HEK293 (cell line): Measurements from ENCODE around the gene NDUFB10.

Experiments
- EGR2 ChIP-seq: fragments of 450-650 bp; formaldehyde crosslinking; IDR thresholded peaks from 2 replicates; pipeline ENCODE4 v1.5.1; 2016; ENCODE audit warnings: low read depth, missing biosample characterization, missing genetic modification characterization
- ELK4 ChIP-seq: IDR thresholded peaks from 2 replicates; pipeline ENCODE4 v1.6.1; 2011; ENCODE audit warnings: mild to moderate bottlenecking, low read depth, low read length, borderline replicate concordance
- MZF1 ChIP-seq: fragments of 450-650 bp; formaldehyde crosslinking; IDR thresholded peaks from 2 replicates; pipeline ENCODE4 v1.5.1; 2017; ENCODE audit warnings: missing biosample characterization, missing genetic modification characterization, borderline replicate concordance
- SCRT1 ChIP-seq: fragments of 450-650 bp; formaldehyde crosslinking; IDR thresholded peaks from 2 replicates; pipeline ENCODE4 v1.5.1; 2016; ENCODE audit warnings: missing biosample characterization, missing genetic modification characterization, borderline replicate concordance
- TCF7L2 ChIP-seq: IDR thresholded peaks from 2 replicates; pipeline ENCODE4 v1.6.1; 2011; ENCODE audit warnings: low read depth, mild to moderate bottlenecking, inconsistent platforms, low read length, moderate library complexity, borderline replicate concordance
- TRIM28 ChIP-seq: IDR thresholded peaks from 2 replicates; pipeline ENCODE4 v1.6.1; 2011; ENCODE audit warnings: low read length, control low read depth, borderline replicate concordance
- ZBTB26 ChIP-seq: fragments of 450-650 bp; formaldehyde crosslinking; optimal IDR thresholded peaks from 2 replicates; pipeline ENCODE3; 2016; ENCODE audit warnings: missing biosample characterization, mild to moderate bottlenecking, missing genetic modification characterization
- ZNF112 ChIP-seq: fragments of 450-650 bp; formaldehyde crosslinking; IDR thresholded peaks from 2 replicates; pipeline ENCODE4 v1.5.0; 2017; ENCODE audit warnings: missing biosample characterization, missing genetic modification characterization
- ZNF121 ChIP-seq: fragments of 450-650 bp; formaldehyde crosslinking; IDR thresholded peaks from 2 replicates; pipeline ENCODE4 v1.5.1; 2016; ENCODE audit warnings: missing biosample characterization, missing genetic modification characterization
- ZNF391 ChIP-seq: fragments of 450-650 bp; formaldehyde crosslinking; IDR thresholded peaks from 2 replicates; pipeline ENCODE4 v1.5.1; 2016; ENCODE audit warnings: low read depth, missing biosample characterization, missing genetic modification characterization, borderline replicate concordance
- ZNF544 ChIP-seq: fragments of 450-650 bp; formaldehyde crosslinking; IDR thresholded peaks from 2 replicates; pipeline ENCODE4 v1.5.0; 2017; ENCODE audit warnings: missing biosample characterization, missing genetic modification characterization
- ZNF639 ChIP-seq: fragments of 450-650 bp; formaldehyde crosslinking; IDR thresholded peaks from 2 replicates; pipeline ENCODE4 v1.5.1; 2016; ENCODE audit warnings: missing biosample characterization, missing genetic modification characterization
- ZNF664 ChIP-seq: fragments of 450-650 bp; formaldehyde crosslinking; IDR thresholded peaks from 2 replicates; pipeline ENCODE4 v1.5.1; 2016; ENCODE audit warnings: missing biosample characterization, missing genetic modification characterization
- ZSCAN23 ChIP-seq: fragments of 450-650 bp; formaldehyde crosslinking; IDR thresholded peaks from 2 replicates; pipeline ENCODE4 v1.5.1; 2016; ENCODE audit warnings: missing biosample characterization, missing genetic modification characterization
- ZSCAN30 ChIP-seq: fragments of 450-650 bp; IDR thresholded peaks from 2 replicates; pipeline ENCODE4 v1.5.1; 2018; ENCODE audit warnings: missing biosample characterization, mild to moderate bottlenecking, missing genetic modification characterization, moderate library complexity
- TF ChIP-seq, protein P1 (sequence below): fragments of 450-650 bp; formaldehyde crosslinking; IDR thresholded peaks from 2 replicates; pipeline ENCODE4 v1.5.1; 2016; ENCODE audit warnings: missing biosample characterization, missing genetic modification characterization, borderline replicate concordance
- TF ChIP-seq, protein P2 (sequence below): fragments of 450-650 bp; formaldehyde crosslinking; IDR thresholded peaks from 2 replicates; pipeline ENCODE4 v1.5.0; 2017; ENCODE audit warnings: missing biosample characterization, missing genetic modification characterization, borderline replicate concordance
- TF ChIP-seq, protein P3 (sequence below): fragments of 450-650 bp; IDR thresholded peaks from 2 replicates; pipeline ENCODE4 v1.5.1; 2018; ENCODE audit warnings: missing biosample characterization, missing genetic modification characterization
- TF ChIP-seq, protein P4 (sequence below): fragments of 450-650 bp; formaldehyde crosslinking; IDR thresholded peaks from 2 replicates; pipeline ENCODE4 v1.5.1; 2016; ENCODE audit warnings: missing biosample characterization, missing genetic modification characterization, low read depth
- TF ChIP-seq, protein P5 (sequence below): fragments of 450-650 bp; formaldehyde crosslinking; conservative IDR thresholded peaks from 2 replicates; pipeline ENCODE4 v1.5.1; 2016; ENCODE audit warnings: low read depth, missing biosample characterization, missing genetic modification characterization

NDUFB10 gene

GRCh38 chr16:2009791-2010510 is 50.6 kb downstream of the NDUFB10 start, which contains the start of gene ZNF598 (continued):
- peak; percentile 65; the same call in 1 of the 2 replicates for TF ChIP-seq ZNF639 (tag by site-specific recombination)
- TF ChIP-seq, protein P1, sequence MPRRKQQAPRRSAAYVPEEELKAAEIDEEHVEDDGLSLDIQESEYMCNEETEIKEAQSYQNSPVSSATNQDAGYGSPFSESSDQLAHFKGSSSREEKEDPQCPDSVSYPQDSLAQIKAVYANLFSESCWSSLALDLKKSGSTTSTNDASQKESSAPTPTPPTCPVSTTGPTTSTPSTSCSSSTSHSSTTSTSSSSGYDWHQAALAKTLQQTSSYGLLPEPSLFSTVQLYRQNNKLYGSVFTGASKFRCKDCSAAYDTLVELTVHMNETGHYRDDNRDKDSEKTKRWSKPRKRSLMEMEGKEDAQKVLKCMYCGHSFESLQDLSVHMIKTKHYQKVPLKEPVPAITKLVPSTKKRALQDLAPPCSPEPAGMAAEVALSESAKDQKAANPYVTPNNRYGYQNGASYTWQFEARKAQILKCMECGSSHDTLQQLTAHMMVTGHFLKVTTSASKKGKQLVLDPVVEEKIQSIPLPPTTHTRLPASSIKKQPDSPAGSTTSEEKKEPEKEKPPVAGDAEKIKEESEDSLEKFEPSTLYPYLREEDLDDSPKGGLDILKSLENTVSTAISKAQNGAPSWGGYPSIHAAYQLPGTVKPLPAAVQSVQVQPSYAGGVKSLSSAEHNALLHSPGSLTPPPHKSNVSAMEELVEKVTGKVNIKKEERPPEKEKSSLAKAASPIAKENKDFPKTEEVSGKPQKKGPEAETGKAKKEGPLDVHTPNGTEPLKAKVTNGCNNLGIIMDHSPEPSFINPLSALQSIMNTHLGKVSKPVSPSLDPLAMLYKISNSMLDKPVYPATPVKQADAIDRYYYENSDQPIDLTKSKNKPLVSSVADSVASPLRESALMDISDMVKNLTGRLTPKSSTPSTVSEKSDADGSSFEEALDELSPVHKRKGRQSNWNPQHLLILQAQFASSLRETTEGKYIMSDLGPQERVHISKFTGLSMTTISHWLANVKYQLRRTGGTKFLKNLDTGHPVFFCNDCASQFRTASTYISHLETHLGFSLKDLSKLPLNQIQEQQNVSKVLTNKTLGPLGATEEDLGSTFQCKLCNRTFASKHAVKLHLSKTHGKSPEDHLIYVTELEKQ (tag by site-specific recombination) = no peak; the same call in 1 of the 2 replicates
- TF ChIP-seq EGR2 (tag by site-specific recombination) = no peak
- TF ChIP-seq ZNF112 (tag by site-specific recombination) = no peak
- TF ChIP-seq ZBTB26 (tag by site-specific recombination) = peak; percentile 85
- TF ChIP-seq ZNF664 (tag by site-specific recombination) = no peak
- TF ChIP-seq, protein P2, sequence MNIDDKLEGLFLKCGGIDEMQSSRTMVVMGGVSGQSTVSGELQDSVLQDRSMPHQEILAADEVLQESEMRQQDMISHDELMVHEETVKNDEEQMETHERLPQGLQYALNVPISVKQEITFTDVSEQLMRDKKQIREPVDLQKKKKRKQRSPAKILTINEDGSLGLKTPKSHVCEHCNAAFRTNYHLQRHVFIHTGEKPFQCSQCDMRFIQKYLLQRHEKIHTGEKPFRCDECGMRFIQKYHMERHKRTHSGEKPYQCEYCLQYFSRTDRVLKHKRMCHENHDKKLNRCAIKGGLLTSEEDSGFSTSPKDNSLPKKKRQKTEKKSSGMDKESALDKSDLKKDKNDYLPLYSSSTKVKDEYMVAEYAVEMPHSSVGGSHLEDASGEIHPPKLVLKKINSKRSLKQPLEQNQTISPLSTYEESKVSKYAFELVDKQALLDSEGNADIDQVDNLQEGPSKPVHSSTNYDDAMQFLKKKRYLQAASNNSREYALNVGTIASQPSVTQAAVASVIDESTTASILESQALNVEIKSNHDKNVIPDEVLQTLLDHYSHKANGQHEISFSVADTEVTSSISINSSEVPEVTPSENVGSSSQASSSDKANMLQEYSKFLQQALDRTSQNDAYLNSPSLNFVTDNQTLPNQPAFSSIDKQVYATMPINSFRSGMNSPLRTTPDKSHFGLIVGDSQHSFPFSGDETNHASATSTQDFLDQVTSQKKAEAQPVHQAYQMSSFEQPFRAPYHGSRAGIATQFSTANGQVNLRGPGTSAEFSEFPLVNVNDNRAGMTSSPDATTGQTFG = no peak
- TF ChIP-seq, protein P3, sequence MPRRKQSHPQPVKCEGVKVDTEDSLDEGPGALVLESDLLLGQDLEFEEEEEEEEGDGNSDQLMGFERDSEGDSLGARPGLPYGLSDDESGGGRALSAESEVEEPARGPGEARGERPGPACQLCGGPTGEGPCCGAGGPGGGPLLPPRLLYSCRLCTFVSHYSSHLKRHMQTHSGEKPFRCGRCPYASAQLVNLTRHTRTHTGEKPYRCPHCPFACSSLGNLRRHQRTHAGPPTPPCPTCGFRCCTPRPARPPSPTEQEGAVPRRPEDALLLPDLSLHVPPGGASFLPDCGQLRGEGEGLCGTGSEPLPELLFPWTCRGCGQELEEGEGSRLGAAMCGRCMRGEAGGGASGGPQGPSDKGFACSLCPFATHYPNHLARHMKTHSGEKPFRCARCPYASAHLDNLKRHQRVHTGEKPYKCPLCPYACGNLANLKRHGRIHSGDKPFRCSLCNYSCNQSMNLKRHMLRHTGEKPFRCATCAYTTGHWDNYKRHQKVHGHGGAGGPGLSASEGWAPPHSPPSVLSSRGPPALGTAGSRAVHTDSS (tag by site-specific recombination) = peak; percentile 27; the same call in 1 of the 2 replicates
- TF ChIP-seq ELK4 = no peak
- no peak for TF ChIP-seq ZNF121 (tag by site-specific recombination)
- no peak for TF ChIP-seq SCRT1 (tag by site-specific recombination)
- peak; percentile 14; the same call in 1 of the 2 replicates for TF ChIP-seq MZF1 (tag by site-specific recombination)
- peak; percentile 93 for TF ChIP-seq ZSCAN30 (tag by site-specific recombination)
- TF ChIP-seq TCF7L2 = no peak
- 0 out of 2 replicates have a peak, but pooled peaks have one; percentile 18 for TF ChIP-seq TRIM28
- peak; percentile 49; the same call in 1 of the 2 replicates for TF ChIP-seq ZSCAN23 (tag by site-specific recombination)
- TF ChIP-seq ZNF544 (tag by site-specific recombination) = no peak
- TF ChIP-seq, protein P4, sequence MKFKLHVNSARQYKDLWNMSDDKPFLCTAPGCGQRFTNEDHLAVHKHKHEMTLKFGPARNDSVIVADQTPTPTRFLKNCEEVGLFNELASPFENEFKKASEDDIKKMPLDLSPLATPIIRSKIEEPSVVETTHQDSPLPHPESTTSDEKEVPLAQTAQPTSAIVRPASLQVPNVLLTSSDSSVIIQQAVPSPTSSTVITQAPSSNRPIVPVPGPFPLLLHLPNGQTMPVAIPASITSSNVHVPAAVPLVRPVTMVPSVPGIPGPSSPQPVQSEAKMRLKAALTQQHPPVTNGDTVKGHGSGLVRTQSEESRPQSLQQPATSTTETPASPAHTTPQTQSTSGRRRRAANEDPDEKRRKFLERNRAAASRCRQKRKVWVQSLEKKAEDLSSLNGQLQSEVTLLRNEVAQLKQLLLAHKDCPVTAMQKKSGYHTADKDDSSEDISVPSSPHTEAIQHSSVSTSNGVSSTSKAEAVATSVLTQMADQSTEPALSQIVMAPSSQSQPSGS (tag by site-specific recombination) = no peak
- TF ChIP-seq, protein P5, sequence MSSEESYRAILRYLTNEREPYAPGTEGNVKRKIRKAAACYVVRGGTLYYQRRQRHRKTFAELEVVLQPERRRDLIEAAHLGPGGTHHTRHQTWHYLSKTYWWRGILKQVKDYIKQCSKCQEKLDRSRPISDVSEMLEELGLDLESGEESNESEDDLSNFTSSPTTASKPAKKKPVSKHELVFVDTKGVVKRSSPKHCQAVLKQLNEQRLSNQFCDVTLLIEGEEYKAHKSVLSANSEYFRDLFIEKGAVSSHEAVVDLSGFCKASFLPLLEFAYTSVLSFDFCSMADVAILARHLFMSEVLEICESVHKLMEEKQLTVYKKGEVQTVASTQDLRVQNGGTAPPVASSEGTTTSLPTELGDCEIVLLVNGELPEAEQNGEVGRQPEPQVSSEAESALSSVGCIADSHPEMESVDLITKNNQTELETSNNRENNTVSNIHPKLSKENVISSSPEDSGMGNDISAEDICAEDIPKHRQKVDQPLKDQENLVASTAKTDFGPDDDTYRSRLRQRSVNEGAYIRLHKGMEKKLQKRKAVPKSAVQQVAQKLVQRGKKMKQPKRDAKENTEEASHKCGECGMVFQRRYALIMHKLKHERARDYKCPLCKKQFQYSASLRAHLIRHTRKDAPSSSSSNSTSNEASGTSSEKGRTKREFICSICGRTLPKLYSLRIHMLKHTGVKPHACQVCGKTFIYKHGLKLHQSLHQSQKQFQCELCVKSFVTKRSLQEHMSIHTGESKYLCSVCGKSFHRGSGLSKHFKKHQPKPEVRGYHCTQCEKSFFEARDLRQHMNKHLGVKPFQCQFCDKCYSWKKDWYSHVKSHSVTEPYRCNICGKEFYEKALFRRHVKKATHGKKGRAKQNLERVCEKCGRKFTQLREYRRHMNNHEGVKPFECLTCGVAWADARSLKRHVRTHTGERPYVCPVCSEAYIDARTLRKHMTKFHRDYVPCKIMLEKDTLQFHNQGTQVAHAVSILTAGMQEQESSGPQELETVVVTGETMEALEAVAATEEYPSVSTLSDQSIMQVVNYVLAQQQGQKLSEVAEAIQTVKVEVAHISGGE (tag by site-specific recombination) = peak; percentile 89
- TF ChIP-seq ZNF391 (tag by site-specific recombination) = peak; percentile 69; the same call in 1 of the 2 replicates
